Psoas muscle (tissue), 8 donors: ENCODE data around the gene FGD5. TPM values are rescaled to one million over a fixed set of nuclear protein-coding genes. Genes with fewer than 3 reads are reported as not detected.

Experiments used
- ATAC-seq, 4 donors: fragments of 200-7000 bp; cut with Tn5 transposase; one replicate each; pipeline ENCODE4 v1.9.1; 2020; ENCODE audit warnings: moderate library complexity in 3 of 4, mild to moderate bottlenecking in 2 of 4
- DNase-seq, 2 donors: peaks; one replicate each; pipeline ENCODE4 v3.0.0-alpha.2; 2020
- H3K27ac ChIP-seq: fragments of 200-600 bp; one replicate; pipeline ENCODE4 v1.8.0; 2022
- H3K27me3 ChIP-seq, 3 donors: fragments of 200-600 bp in 1 of 3; one replicate each; pipeline versions ENCODE4 v1.6.1 to v1.8.0; 2013 to 2022; ENCODE audit warnings: low read length in 2 of 3, mild to moderate bottlenecking in 2 of 3, moderate library complexity in 1 of 3; ENCODE audit not compliant: insufficient read depth in 3 of 3
- H3K36me3 ChIP-seq, 2 donors: fragments of 200-600 bp in 1 of 2; one replicate each; pipeline versions ENCODE4 v1.6.1 to v1.8.0; 2013 to 2022; ENCODE audit warnings: low read depth in 1 of 2, mild to moderate bottlenecking in 1 of 2, moderate library complexity in 1 of 2; ENCODE audit not compliant: insufficient read depth in 1 of 2
- H3K4me1 ChIP-seq: fragments of 200-600 bp; one replicate; pipeline ENCODE4 v1.8.0; 2022
- H3K4me3 ChIP-seq: fragments of 200-600 bp; one replicate; pipeline ENCODE4 v1.8.0; 2022; ENCODE audit warnings: mild to moderate bottlenecking
- H3K9me3 ChIP-seq: fragments of 200-600 bp; one replicate; pipeline ENCODE4 v1.8.0; 2022
- CTCF ChIP-seq: fragments of 200-600 bp; IDR thresholded peaks from one replicate; pipeline ENCODE4 v1.8.0; 2022; ENCODE audit warnings: antibody characterized with exemption
- WGBS, 3 donors: extraction: QIAGEN DNeasy Blood & Tissue Kit; methylation state at CpG; one replicate each; pipeline versions ENCODE4 v1.1.6 to v1.1.7; 2013; 5-methylcytosine and 5-hydroxymethylcytosine counted together
- intact Hi-C, 2 donors: fragments of 100-400 bp; cut with DNase I; formaldehyde crosslinking; loops; one replicate each; pipeline versions ENCODE4 v1.11.0 to v1.14.2; 2022
- polyA plus RNA-seq, 3 donors: library from polyadenylated mRNA; stranded (reverse); fragments of 200-250 nt; gene quantifications; one replicate each; pipeline ENCODE4 v1.2.3, GENCODE V29; 2013
- total RNA-seq, 4 donors: library from RNA; stranded (reverse); fragmentation: NEBNext Ultra II Directional in 2 of 4; extraction: Animal tissue kit (Norgen Biotek cat#: 25700) in 2 of 4; gene quantifications; one replicate each; pipeline versions ENCODE4 v1.2.1 to v1.2.4, GENCODE V29; 2021 to 2023
- donor health status: healthy with polysubstance abuse.
- donor health status: DM: no; HTN: no; CAD: no; lungs with moderate emphysema.
- donor health status: Bipolar disorder and iron deficiency.
- donor health status: healthy.
- donor health status: DM: yes; HTN: yes; CAD: no.
- donor health status: DM: no; HTN: no; CAD: no.
- donor health status: DM: no; HTN: no; CAD: no.
- donor health status: DM: yes; HTN: yes; CAD: no.

Gene FGD5
- total and polyA plus RNA-seq, 7 donors: 3.6 to 14.6 (median 6.4) TPM

DNA sequence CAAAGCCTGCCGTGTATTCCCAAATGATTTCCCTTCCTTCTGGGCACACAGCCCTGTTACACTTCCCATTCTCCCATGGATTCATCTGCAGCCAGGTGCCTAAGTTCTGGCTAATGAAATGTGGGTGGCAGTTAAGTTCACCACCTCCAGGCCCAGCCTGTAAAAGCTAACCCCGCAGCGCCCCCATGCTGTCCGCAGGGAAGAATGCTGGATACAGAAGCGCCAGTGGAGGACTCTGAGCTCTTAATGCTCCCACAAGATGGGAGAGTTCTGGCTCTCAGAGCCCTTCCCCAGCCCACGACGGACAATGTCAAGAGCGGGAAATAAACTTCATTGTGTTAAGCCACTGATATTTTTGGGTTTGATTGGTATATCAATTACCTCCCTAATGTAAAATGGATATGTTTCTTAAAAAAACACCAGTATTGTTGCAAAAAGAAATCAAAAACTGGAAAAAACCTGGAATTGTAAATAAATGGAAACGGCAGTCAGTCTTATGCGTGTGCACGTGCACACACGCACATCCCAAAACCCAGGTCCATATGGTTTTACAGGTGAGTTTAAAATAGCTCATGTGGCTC, 37.7 kb upstream of the FGD5 start:
- ATAC-seq (no peak), DNase-seq (peak; percentile 35 to 62)
- no peaks in the 10 kb centered on the region for H3K4me1 ChIP-seq
- no peak overlapping the region for H3K27ac ChIP-seq
- TF ChIP-seq CTCF: peak; percentile 33
- no peaks in the 10 kb centered on the region for H3K36me3 ChIP-seq
- 32 to 38% (median 33%) methylated on average over 12 of the region's 12 CpGs for WGBS, 3 donors
- peaks cover 0 to 6% (median 0%) of the 10 kb centered on the region in 3 donors for H3K27me3 ChIP-seq
- intact Hi-C loops: loop anchor here in 1 of 2 donors (5.0 kb wide), 1 partner anchor 104 kb away; the partner anchor contains the start of gene C3orf20
- peaks cover 13% of the 10 kb centered on the region for H3K9me3 ChIP-seq
- no peak overlapping the region for H3K4me3 ChIP-seq

DNA sequence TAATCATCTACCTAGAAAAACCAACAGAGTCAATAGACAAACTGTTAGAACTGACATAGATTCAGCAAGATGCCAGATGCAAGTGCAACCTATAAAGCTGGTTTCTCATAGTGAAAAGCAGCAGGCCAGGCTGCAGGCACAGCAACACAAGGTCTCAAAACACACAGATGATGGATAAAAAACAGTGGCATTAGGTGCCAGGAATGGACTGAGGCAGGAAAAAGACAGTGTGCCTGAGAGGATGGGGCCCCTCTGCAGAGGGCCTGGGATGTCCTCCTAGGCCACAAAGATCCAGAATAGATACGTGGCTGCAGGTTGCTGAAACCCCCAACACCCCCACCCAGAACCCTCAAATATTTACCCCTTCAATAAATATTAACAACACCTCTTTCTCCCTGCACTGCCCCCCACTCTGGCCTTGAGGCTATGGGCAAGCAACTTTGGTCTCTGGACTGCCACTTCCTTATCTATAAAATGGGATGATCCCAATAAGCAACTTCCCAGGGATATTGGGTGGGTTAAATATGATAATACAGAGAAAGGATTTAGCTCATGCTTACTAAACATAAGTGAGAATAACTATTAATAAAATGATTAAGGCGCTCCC, 35.2 kb upstream of the FGD5 start:
- intact Hi-C loops: loop anchor here in 1 of 2 donors (5.0 kb wide), 1 partner anchor 106 kb away; the partner anchor contains the start of gene C3orf20
- WGBS, 3 donors: 89 to 94% (median 93%) methylated on average over 2 of the region's 2 CpGs
- ATAC-seq (no peak), DNase-seq (no peak)
- no peak overlapping the region for H3K27ac ChIP-seq
- no peak for TF ChIP-seq CTCF
- H3K4me3 ChIP-seq: no peak overlapping the region
- H3K27me3 ChIP-seq: peaks cover 0 to 6% (median 0%) of the 10 kb centered on the region in 3 donors
- no peaks in the 10 kb centered on the region for H3K4me1 ChIP-seq
- peaks cover 8% of the 10 kb centered on the region for H3K9me3 ChIP-seq
- no peaks in the 10 kb centered on the region for H3K36me3 ChIP-seq

DNA sequence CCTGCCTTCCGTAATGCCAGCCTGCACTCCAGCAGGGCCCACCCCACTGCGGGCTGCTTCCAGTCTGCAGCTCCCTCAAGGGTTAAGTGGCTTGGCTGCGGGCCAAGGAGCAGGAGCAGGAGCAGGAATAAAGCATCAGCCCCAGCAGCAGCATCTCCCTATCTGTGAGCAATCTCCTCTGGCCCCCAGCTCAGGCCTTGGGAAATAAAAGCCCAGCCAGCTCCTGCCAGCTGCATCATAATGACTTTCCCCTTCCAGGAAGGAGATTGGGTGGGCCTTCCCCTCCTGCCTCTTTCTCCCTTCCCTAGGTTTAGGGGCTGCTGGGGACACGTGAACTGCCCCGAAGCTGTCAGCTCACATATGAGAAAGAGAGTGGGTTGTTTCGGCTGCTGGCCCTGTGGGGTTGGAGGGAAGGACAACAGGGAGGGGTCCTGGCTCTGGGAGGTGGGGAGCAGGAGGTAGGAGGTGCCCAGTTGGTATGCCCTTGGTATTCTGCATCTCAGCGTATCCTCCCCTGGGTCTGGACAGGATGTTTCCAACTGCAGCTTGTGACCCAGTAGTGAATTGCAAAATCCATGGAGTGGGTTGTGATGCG, 34.6 kb upstream of the FGD5 start:
- WGBS, 3 donors: 51 to 56% (median 55%) methylated on average over 8 of the region's 8 CpGs
- Histone ChIP-seq H3K4me1 (no peaks in the 10 kb centered on the region), H3K36me3 (no peaks in the 10 kb centered on the region), H3K27ac (no peak overlapping the region), H3K27me3 (peaks cover 0 to 6% (median 0%) of the 10 kb centered on the region in 3 donors), H3K9me3 (peaks cover 2% of the 10 kb centered on the region), H3K4me3 (no peak overlapping the region)
- ATAC-seq (no peak), DNase-seq (peak in 1 of 2 donors; percentile 26)
- intact Hi-C loops: loop anchor here in 1 of 2 donors (5.0 kb wide), 1 partner anchor 107 kb away; the partner anchor contains the start of gene C3orf20
- TF ChIP-seq CTCF: no peak

DNA sequence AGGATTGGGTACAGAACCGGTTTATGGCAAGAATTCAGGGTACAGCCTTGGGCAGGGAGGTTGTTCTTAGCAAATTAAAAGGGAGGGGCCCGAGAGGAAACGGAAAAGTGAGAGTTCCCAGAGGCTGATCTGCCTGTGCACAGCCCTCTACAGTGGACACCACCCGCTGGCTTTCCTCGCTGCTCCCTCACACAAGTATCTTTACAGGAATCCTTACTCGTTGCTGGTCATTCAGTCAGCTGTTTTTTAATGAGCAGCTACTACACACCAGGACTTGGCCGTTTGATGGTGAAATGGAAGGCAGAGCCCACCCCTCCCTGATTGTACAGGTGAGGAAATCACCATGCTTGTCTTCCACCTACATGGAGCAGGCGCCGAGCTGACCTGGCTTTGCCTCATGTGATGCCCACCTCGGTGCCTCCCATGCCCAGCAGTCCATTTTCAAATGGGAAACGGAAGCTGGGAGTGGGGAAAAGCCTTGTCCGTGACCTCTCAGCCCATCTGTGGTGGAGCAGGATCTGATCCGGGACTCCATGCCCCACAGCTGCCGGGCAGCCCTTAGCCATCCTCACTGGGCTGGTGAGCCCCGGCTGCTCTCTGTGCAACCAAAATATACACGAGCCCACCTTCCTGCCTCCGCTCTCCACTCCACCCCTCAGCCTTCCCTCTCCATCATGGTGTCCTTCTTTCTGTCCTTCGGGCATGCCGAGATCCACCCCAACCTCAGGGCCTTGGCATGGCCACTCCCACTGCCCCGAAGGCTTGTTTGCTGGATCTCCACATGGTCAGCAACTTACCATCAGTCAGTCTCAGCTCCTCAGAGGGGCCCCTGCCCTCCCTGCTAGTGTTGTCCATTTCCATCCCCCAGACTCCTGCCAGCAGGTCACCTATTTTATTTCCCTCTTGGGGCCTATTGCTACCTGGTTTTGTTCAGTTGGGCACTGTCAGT, 33.3 kb upstream of the FGD5 start:
- H3K9me3 ChIP-seq: no peaks in the 10 kb centered on the region
- no peak for ATAC-seq
- peaks cover 0 to 6% (median 0%) of the 10 kb centered on the region in 3 donors for H3K27me3 ChIP-seq
- H3K27ac ChIP-seq: no peak overlapping the region
- WGBS, 3 donors: 78 to 79% (median 79%) methylated on average over 20 of the region's 20 CpGs
- intact Hi-C loops: no loop called here
- no peak for DNase-seq
- TF ChIP-seq CTCF: no peak
- H3K4me3 ChIP-seq: no peak overlapping the region
- no peaks in the 10 kb centered on the region for H3K4me1 ChIP-seq
- no peaks in the 10 kb centered on the region for H3K36me3 ChIP-seq
